Panc1 (cell line): ENCODE results near the gene KCNJ14.

Experiments used
- CTCF ChIP-seq: fragments of 450-650 bp; IDR thresholded peaks from 2 replicates; pipeline ENCODE4 v1.5.1; 2017; ENCODE audit warnings: mild to moderate bottlenecking
- POLR2AphosphoS5 ChIP-seq: IDR thresholded peaks from 2 replicates; pipeline ENCODE4 v1.6.1; 2012; ENCODE audit warnings: mild to moderate bottlenecking, low read depth, low read length, moderate library complexity
- SIN3A ChIP-seq: IDR thresholded peaks from 2 replicates; pipeline ENCODE4 v1.6.1; 2012; ENCODE audit warnings: low read depth, mild to moderate bottlenecking, low read length, moderate library complexity, borderline replicate concordance; ENCODE audit not compliant: insufficient read depth
- TCF7L2 ChIP-seq: IDR thresholded peaks from 2 replicates; pipeline ENCODE4 v1.6.1; 2011; ENCODE audit warnings: mild to moderate bottlenecking, low read depth, low read length, inconsistent platforms
- TF ChIP-seq, protein P1 (sequence below), 2 experiments: IDR thresholded peaks; 2 replicates each; pipeline ENCODE4 v1.6.1; 2011 to 2012; ENCODE audit warnings: low read depth in 2 of 2, control low read depth in 1 of 2, low read length in 1 of 2, mild to moderate bottlenecking in 1 of 2, moderate library complexity in 1 of 2; ENCODE audit not compliant: insufficient read depth in 1 of 2

DNA sequence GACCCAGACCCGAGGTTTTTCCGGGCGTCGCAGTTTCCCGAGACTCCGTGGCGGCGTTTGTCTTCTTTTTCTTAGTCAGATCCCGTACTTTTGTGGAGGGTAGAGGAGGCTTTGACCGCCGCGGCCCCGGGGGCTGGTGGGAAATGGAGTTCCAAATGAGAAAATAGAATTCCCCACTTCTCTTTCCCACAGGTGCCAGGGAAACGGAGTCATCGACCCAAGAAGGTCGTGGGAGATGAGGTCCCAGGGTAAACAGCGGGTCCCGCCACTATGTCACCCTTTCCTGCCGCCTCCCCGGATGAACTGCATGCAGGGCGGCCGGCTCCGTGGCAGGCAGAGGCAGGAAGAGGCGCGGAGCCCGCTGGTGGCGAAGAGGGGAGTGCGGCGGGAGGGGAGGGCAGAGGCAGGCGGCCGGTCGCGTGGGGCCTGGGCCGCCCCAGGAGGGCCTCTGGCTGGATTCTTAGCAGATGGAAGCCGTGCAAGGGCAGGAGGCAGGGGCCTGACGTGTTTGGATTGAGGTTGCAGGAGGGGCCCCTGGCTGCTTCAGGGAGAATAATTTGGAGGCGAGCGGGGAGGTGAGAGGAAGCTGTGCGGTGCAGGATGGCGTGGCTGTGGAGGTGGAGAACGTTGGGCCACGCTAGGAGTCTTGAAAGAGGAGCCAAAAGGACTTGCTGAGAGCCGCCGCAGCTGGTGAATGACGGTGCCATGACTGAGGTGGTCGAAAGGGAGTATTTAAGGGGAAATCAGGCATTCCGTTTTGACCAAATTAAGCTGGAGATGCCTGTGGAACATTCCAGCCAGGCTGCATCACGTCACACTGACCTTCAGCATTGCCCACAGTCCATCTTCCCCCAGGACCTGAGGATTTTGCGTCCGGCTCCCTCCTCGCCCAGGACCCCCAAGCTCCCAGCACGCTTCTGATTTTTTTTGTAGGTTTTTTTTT is 25.5 kb downstream of the KCNJ14 start:
- no peak for TF ChIP-seq CTCF
- no peak for TF ChIP-seq SIN3A
- no peak for TF ChIP-seq TCF7L2
- TF ChIP-seq POLR2AphosphoS5, result no peak
- TF ChIP-seq, protein P1, sequence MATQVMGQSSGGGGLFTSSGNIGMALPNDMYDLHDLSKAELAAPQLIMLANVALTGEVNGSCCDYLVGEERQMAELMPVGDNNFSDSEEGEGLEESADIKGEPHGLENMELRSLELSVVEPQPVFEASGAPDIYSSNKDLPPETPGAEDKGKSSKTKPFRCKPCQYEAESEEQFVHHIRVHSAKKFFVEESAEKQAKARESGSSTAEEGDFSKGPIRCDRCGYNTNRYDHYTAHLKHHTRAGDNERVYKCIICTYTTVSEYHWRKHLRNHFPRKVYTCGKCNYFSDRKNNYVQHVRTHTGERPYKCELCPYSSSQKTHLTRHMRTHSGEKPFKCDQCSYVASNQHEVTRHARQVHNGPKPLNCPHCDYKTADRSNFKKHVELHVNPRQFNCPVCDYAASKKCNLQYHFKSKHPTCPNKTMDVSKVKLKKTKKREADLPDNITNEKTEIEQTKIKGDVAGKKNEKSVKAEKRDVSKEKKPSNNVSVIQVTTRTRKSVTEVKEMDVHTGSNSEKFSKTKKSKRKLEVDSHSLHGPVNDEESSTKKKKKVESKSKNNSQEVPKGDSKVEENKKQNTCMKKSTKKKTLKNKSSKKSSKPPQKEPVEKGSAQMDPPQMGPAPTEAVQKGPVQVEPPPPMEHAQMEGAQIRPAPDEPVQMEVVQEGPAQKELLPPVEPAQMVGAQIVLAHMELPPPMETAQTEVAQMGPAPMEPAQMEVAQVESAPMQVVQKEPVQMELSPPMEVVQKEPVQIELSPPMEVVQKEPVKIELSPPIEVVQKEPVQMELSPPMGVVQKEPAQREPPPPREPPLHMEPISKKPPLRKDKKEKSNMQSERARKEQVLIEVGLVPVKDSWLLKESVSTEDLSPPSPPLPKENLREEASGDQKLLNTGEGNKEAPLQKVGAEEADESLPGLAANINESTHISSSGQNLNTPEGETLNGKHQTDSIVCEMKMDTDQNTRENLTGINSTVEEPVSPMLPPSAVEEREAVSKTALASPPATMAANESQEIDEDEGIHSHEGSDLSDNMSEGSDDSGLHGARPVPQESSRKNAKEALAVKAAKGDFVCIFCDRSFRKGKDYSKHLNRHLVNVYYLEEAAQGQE (IDR thresholded peaks at IDR 0.05; ENCODE audit: insufficient read depth in 1 of 2, low read depth in 2 of 2, low read length in 1 of 2), result no peak
